NCI-H345 treated with DMSO at 0.1 percent for 48 hours (cell line): Measurements from ENCODE around the gene LMCD1.

Source experiments
- DNase-seq: peaks from one replicate; lab custom pipeline; 2025; ENCODE audit not compliant: unreplicated experiment; lab: John Stamatoyannopoulos, UW

LMCD1 gene

GRCh38 chr3:8503871-8504610, 2.4 kb downstream of the LMCD1 start:
- DNase-seq, result no peak

DNA sequence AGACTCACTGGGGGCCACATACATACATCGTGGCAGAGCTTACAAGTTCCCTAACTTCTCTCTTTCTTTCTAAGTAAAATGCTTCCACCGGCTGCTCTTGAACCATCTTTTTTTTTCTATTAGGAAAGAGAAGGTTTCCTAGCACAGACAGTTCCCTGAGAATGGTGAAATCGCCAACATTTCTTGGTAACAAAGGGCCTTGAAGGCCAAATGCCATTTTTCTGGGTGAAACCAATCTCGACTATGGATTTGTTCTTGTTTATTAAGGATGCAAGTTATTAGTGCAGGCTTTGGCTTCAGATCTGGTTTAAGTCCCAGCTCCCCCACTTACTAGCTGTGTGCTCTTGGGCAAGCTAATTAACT, 3.0 kb downstream of the LMCD1 start:
- no peak for DNase-seq

GRCh38 chr3:8505621-8506020, 4.0 kb downstream of the LMCD1 start:
- DNase-seq, result peak; percentile 8

- no peak for DNase-seq
These were observed 5.0 kb downstream of the LMCD1 start for GRCh38 chr3:8506571-8507061.

DNA sequence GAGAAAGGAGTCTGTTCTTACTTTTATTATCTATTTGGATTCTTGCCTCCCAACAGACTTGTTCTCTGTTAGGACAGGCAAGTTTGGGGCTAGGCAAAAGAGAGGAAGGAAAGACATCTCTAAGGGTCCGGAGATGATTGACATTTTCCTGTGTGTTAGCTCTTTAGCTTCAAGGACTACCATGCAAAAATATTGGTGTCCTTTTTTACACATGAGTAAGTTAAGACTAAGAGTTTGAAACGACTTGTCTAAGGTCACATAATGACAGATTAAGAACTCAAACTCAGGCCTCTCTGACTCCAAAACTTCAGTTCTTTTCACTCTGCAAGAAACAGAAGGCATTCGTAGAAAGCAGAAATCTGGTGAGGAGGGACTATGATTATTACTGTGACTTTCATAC, 5.9 kb downstream of the LMCD1 start:
- DNase-seq, result no peak

- no peak for DNase-seq
These were observed 8.3 kb downstream of the LMCD1 start for GRCh38 chr3:8509961-8510360.

- no peak for DNase-seq
These were observed 10.6 kb downstream of the LMCD1 start for GRCh38 chr3:8512234-8512633.

DNA sequence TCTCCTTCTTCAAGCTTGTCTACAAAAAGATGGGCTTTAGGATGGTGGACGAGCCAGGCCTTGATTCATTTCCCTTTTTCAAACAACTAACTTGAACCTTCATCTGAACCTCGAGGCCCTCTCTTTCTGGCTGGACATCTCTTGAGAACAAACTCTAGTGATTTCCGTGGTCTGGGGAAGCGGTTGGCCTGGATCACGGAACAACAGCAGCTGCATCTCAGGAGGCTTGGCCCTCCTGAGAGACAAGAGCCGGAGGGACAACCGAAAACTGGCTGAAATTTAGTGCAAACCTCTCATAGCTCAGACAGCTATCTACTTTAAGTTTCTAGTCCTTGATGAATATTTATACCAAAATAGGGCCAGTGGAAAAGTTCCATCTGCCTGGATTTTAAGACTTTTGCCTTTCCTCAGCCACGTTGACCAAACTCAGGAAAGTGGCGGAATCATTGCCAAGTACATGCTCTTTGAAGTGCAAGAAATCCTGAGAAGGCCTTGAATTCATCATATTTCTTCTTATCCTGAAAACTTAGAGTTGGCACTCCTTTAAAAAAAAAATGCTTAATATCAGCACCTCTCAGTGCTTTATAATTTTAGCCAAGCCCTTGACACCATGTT, 14.5 kb downstream of the LMCD1 start:
- no peak for DNase-seq

DNA sequence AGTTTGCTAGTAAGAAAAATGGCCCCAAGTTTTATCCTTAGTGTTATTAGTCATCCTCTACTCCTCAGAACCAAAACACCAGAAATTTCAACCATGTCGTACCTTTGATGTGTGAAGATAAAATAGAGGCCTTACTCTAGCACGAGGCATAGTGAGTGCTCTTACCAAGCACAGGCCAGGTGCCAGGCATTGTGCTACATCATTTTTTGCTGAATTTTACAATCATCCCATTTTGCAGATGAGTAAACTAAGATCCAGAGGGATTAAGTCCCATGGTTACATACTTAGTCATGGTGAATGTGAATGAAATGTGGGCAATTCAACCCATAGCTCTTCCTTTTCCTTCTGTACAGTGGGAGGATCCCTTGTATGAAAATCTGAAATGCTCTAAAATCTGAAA, 15.2 kb downstream of the LMCD1 start:
- no peak for DNase-seq

DNA sequence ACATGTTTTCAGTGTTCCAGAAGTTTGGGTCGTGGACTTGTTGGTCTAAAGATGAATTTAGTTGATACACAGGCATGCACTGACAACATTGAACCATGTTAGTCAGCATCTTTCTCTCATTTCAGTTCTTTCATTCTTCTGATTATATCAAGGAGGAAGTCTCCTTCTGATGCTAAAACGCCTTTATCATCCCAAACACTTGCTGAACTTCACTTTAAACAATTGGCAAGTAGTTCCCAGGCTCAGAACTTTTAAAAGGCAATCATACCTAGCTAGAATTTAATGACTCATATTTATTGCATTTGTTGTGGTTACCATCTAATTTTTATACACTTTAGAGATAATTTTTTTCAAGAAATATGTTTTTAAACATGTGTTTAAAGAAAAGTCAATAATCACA, 15.9 kb downstream of the LMCD1 start:
- no peak for DNase-seq

GRCh38 chr3:8518138-8518537, 16.5 kb downstream of the LMCD1 start:
- DNase-seq, result no peak

GRCh38 chr3:8519156-8519555, 17.5 kb downstream of the LMCD1 start:
- no peak for DNase-seq

DNA sequence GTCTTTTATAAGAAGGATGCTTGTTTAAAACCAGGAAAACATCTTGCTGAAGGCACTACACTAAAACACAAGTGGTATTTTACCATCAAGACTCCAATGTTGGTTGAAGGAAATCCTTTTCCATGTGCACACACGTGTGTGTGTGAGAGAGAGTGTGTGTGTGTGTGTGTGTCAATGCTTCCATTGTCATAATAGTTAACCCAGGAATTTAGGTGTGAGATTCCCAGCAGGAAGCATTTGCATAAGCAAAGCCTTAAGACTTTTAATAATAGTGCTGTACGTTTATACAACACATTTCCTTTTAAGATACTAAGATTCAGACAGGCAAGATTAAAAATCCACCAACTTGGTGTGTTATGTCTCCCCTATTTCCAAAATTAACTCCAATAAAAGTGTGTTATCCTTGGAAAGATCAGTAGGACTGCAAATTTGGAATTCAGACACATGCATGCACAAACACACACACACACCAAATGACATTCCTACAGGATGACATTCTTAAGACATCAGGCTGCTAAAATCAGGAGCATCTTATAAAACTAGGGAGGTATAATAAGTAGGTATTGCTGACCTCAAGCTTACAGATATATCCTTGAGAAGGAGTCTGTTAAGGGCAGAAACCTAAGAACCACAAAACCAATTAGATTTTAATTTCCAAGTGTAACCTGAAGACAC, 18.3 kb downstream of the LMCD1 start:
- no peak for DNase-seq

DNA sequence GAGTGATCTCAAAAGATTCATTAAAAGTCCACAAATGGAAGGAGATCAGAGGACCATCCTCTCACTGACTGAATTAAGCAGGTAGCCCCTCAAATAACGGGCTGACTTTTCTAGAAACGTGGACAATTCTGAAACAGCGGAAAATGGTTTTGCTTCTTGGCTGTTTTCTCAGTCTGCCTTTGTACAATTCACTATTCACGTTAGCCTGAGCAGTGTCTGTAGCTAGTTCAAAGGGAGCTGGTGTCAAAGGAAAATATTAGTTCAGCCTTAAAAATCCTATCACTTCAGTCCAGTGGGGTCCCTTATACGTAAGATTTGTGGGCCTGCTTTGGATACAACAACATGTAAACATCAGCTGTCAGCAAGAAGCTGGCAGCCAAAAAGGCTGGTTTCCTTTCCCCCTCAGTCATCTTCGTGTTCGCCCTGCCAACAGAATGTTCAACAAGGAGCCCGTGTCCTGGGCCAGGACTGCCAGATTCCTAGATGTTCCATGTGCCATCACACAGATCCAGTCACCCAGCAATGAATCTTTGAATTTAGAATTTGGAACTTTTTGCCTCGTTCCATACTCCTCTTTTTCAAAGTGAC, 19.3 kb downstream of the LMCD1 start:
- no peak for DNase-seq

GRCh38 chr3:8523041-8523440, 21.4 kb downstream of the LMCD1 start:
- no peak for DNase-seq

GRCh38 chr3:8524249-8524648, 22.6 kb downstream of the LMCD1 start:
- no peak for DNase-seq

- DNase-seq, result no peak
These were observed 23.2 kb downstream of the LMCD1 start for GRCh38 chr3:8524656-8525399.

- DNase-seq, result no peak
These were observed 24.3 kb downstream of the LMCD1 start for GRCh38 chr3:8525893-8526292.

DNA sequence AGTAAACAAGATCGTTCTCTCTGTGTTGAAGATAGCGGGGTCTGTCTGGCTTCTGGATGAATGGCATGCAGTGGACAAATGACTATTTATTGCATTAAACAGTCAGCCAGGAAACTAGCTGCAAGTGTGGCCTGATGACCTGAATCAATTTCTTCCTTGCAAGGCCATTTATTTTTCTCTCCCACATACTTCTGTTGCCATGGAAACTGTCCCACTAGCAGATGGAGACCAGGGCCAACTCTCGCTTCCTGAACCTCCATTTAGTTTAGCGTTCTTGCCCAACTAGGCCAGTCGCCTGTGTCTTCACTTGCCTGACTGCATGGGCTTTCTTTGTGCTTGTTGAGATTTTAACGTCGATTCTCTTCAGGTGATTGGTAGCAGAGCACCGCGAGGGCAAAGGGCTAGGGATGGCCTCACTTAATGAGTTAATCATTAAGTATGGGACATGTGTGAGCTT, 27.6 kb downstream of the LMCD1 start:
- DNase-seq, result no peak

GRCh38 chr3:8529738-8530525, 28.3 kb downstream of the LMCD1 start:
- no peak for DNase-seq
